Fibroblast of pulmonary artery (primary cell): ENCODE measurements around the gene FAT2.

Experiments used
- DNase-seq: peaks from one replicate; pipeline ENCODE4 v3.0.0-alpha.2; 2010; ENCODE audit warnings: low read depth
- H3K4me3 ChIP-seq: replicated peaks from 2 replicates; pipeline ENCODE4 v1.5.1; 2011; ENCODE audit warnings: low read depth, mild to moderate bottlenecking, control low read depth, low read length, moderate library complexity
- TF ChIP-seq, protein P1 (sequence below): IDR thresholded peaks from 2 replicates; pipeline ENCODE4 v1.5.1; 2011; ENCODE audit warnings: mild to moderate bottlenecking, control low read depth, low read length, inconsistent platforms; ENCODE audit errors: missing control alignments

The FAT2 gene

DNA sequence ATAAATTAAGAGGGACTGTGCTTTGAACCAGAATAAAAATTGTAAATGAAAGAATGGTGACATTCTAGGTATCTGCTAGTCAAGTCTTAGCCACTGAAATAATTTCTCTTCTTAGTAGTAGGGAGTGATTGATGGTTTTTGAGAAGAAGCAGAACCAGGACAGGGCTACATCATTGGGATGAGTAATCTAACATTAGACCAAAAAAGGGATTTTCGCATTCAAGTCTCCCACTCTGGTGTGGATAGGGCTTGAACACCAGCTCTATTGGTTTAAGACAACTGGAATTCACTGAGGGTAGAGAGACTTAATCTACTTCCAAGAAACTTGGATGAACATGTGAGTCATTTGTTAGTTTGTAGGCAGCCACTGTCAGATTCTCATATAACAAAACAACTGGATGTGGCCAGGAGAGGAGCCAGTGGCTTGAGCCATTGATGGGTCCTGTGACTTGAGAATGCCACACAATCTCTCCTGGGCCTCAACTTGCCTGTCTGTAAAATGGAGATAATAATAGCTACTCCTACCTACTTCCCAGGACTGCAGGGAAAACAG lies 16.6 kb downstream of the FAT2 start:
- H3K4me3 ChIP-seq, result no peak overlapping the region
- TF ChIP-seq, protein P1, sequence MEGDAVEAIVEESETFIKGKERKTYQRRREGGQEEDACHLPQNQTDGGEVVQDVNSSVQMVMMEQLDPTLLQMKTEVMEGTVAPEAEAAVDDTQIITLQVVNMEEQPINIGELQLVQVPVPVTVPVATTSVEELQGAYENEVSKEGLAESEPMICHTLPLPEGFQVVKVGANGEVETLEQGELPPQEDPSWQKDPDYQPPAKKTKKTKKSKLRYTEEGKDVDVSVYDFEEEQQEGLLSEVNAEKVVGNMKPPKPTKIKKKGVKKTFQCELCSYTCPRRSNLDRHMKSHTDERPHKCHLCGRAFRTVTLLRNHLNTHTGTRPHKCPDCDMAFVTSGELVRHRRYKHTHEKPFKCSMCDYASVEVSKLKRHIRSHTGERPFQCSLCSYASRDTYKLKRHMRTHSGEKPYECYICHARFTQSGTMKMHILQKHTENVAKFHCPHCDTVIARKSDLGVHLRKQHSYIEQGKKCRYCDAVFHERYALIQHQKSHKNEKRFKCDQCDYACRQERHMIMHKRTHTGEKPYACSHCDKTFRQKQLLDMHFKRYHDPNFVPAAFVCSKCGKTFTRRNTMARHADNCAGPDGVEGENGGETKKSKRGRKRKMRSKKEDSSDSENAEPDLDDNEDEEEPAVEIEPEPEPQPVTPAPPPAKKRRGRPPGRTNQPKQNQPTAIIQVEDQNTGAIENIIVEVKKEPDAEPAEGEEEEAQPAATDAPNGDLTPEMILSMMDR, result no peak
- DNase-seq, result no peak

DNA sequence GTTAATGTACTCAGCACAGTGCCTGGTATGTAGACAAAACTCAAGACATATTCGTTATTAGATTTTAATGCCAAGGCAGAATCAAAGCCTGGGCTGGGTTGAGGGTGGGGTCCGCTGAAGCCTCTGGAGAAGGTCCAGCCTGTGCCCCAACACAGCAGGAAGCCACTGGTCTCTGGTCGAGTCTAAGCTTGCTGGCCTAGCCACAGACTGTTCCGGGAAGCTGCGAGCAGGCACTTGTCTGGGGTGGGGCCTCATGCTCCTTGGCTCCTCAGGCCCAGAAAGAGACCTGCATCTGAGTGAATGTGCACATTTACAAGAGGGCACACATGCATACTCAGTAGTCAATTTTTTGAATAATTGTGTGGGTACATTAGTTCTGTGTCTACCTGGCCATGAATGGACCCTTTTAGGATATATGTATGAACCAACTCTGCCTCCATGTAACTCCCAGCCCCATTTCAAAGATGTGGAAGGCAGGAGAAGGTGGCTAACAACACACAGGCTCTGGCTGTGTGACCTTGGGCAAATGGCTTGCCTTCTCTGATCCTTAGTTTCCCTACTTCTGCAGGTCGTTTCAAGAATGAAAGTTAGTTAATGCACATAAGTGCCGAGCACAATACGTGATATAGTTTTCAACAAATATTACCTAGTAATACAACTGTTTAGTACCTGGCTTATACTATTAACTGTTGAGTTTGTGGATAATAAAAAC lies 18.3 kb downstream of the FAT2 start:
- no peak for DNase-seq
- TF ChIP-seq, protein P1, result no peak
- no peak overlapping the region for H3K4me3 ChIP-seq

DNA sequence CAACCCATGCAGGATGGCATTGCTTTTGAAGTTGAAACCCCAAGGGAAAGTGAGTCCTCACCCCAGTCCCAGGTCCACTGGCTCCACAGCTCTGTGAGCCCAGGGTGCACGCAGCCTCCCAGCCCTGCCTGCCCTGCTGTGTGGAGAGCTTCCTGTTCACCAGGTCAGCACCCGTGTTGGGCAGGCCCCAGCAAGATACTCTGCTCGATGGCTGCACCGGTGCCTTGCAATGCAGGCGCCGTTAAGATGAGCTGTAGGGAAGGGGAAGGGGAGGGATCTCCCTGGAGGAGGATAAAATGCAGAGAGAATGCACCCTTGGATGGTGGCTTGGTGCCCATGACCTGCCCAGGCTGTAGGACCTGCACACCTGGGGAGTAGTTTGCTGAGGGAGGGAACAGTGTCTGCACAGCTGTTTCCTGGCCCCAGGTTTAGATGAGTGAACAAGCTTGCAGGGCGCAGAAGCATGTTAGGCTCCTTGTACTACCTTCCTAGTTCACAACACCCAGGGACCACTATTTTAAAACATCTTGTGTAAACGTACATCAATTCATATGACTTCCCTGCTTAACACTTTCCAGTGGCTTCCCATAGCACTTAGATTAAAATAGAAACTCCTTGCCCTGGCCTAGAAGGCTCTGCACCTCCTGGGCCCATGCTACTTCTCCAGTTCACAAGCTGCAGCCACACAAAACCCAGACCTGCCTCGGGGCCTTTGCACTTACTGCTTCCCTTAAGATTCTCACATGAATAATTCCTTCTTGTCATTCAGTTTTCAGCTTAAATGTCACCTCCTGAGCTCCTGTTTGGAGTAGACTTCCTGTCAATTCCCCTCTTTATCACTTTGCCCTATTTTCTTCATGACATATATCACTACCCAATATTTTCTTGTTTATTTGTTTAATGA lies 19.6 kb downstream of the FAT2 start:
- DNase-seq, result no peak
- no peak overlapping the region for H3K4me3 ChIP-seq
- TF ChIP-seq, protein P1, result no peak

DNA sequence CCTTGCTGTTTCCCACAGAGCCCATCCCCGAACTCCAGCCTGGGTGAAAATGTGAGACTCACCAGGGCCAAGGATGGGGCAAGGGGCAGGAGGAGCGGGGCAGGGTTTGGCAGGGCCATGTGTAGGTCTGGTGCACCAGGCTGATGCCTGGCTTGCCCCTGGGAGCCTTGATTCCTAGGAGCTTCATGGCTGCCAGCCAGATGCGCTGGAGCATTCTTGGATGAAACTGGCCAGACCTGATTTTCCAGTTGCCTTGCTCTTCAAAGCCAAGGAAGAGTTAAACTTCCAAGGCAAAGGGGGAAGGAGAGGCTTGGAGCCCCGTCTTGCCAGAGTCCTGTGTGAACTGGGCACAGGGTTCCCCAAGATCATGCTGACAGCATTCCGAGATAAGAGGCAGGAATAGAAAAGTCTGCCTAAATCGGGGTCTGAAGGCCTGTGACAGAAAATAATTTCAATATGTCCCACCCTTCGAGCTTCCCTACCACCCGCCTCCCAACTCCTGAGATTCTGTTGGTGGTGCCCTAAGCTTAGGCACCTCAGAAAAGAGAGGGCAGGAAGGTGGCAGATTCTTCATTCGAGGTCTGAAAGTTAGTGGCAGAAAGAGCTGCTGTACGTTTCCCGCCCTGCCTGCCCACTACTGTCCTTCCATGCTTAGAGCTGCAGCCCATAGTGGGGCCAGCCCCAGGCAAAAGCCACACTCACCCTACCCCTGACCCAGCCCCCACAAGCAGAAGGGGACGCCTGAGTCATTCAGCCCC lies 20.4 kb downstream of the FAT2 start:
- no peak for DNase-seq
- TF ChIP-seq, protein P1, result no peak
- no peak overlapping the region for H3K4me3 ChIP-seq

DNA sequence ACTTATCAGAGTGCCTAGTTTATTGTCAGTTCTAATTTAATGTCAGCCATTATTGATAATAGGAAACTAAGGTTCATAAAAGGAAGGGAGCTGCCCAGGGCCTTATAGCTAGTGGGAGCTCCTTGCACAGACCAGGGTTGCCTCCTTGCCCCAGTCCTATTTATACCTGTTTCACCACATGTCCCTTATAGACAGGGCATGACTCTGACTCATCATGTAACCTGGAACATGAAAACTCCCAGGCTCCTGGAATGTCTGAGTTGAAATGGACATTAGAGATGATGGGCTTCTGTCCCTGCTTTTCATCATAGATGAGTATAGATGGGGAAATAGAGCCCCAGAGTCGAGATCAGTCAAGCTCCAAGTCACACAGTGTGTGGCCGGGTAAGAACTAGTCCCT lies 21.1 kb downstream of the FAT2 start:
- TF ChIP-seq, protein P1, result no peak
- DNase-seq, result no peak
- no peak overlapping the region for H3K4me3 ChIP-seq

DNA sequence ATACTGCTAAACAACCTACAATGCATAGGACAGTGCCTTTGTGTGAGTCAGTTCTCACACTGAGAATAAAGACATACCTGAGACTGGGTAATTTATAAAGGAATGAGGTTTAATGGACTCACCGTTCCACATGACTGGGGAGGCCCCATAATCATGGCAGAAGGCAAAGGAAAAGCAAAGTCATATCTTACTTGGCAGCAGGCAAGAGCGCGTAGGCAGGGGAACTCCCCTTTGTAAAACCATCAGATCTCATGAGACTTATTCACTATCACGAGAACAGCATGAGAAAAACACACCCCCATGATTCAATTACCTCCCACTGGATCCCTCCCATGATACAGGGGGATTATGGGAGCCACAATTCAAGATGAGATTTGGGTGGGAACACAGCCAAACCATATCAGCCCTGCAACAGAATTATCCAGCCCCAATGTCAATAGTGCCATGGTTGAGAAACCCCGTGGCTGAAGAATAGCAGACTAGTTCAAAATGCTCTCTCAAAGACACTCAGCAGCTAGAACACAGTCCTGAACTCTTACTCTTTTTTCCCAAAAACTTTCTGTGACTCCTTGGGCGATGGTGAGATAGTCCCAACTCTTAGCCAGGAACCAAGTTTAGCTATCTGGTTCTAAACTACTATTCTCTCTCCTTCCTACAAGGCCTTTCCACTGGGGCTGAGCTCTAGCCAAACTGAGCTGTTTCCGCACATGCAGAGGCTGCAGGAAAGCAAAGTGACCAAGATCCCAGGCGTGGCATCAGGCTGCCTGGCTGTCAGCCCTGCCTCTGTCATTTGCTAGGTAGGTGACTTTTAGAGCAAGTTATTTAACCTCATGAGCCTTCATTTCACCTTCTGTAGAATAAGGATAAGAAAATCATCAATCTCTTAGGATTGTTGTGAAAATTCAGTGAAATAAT lies 21.7 kb downstream of the FAT2 start:
- H3K4me3 ChIP-seq, result no peak overlapping the region
- TF ChIP-seq, protein P1, result no peak
- DNase-seq, result peak; percentile 27
